Stimulated activated CD8-positive, alpha-beta memory T cell treated with anti-CD3 and anti-CD28 coated beads, Interleukin-7, amount 100 ng/mL, for 1 hour (primary cell): ENCODE results near the gene ADAMTS4.

Source experiments
- DNase-seq, 2 donors: peaks; one replicate each; pipeline ENCODE4 v3.0.0-alpha.2; 2020; ENCODE audit warnings: low read depth in 2 of 2

Gene ADAMTS4

DNA sequence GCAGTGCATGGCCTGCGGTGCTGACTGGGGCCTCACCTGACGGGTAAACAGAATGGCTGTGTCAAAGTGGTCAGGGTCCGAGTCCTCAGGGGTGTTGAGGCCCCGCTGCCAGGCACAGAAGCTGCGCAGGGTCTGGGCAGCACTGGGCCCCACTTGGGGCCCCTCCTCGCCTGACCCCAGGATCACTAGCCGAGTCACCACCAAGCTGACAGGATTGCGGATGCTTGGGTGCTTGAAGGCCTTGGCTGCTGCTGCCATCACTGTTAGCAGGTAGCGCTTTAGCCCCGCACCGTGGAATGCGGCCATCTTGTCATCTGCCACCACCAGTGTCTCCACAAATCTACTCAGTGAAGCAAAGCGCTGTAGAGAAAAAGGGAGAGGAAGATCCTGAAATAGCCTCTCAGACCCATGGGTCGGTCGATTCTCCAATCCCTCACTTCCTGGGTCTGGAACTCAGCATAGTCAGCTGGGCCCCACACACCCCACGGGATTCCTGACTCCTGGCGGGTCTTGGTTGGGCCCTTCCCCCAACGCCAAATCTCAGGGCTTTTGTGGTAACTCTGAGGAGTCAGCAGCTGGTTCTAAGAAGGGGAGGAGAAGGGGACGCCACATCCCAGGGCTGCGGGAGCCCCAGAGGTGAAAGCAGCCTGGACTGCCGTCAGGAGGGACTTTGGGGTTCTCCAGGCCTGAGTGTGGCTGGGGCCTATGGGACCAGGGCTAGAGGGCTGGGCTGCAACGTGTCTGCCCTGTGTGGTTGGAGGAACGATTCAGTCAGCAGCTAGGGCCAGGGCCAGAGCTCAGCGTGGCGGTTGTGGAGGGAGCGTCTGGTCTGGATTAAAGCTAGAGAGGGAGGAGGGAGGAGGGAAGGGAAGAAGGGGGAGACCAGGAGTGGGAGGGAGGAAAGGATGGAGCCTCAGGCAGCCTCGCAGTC is 2.1 kb downstream of the ADAMTS4 start:
- DNase-seq = no peak

DNA sequence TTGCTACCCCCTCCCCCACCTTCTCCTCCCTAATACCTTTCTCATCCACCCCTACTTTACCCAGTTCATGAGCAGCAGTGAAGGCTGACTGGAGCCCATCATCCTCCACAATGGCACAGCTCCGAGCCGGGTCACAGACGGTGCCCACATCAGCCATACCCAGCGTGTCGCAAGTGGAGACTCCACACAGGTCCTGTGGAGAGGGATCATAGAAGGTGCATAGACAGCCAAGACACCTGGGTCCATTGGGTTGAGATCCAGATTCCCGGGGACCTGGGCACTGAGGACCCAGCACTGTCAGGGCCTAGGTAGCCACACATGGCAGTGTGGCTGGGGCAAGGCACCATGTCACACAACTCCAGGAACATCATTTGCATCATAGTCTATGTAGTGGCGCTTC is 2.7 kb downstream of the ADAMTS4 start:
- DNase-seq = no peak

- no peak for DNase-seq
Measured at GRCh38 chr1:161195171-161195570, 3.7 kb downstream of the ADAMTS4 start.

DNA sequence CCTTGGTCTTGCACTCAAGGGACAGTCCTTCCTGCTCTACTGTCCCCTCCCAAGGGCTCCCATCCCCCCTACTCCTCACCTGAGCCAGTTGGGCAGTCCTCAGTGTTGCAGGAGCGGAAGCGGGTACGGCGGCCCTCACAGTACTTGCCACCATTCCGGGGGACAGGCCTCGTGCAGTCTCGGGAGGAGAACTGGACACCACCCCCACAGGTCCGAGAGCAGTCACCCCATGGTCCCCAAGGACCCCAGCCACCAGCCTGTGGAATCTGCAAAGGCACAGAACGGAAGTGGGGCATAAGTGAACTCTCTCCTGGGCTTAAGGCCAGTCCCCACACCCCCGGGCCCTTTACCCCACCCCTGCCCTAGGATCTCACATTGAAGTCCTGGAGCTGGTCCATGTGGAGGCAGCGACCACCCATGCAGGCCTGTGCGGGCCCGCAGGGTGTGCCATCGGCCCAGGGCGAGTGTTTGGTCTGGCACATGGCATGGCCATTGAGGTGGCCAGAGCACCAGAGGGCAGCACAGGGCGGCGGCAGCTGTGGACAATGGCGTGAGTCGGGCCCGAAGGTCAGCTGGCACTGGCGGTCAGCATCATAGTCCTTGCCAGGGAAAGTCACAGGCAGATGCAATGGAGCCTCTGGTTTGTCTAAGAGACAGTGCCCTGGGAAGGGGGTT is 5.2 kb downstream of the ADAMTS4 start:
- no peak for DNase-seq

DNA sequence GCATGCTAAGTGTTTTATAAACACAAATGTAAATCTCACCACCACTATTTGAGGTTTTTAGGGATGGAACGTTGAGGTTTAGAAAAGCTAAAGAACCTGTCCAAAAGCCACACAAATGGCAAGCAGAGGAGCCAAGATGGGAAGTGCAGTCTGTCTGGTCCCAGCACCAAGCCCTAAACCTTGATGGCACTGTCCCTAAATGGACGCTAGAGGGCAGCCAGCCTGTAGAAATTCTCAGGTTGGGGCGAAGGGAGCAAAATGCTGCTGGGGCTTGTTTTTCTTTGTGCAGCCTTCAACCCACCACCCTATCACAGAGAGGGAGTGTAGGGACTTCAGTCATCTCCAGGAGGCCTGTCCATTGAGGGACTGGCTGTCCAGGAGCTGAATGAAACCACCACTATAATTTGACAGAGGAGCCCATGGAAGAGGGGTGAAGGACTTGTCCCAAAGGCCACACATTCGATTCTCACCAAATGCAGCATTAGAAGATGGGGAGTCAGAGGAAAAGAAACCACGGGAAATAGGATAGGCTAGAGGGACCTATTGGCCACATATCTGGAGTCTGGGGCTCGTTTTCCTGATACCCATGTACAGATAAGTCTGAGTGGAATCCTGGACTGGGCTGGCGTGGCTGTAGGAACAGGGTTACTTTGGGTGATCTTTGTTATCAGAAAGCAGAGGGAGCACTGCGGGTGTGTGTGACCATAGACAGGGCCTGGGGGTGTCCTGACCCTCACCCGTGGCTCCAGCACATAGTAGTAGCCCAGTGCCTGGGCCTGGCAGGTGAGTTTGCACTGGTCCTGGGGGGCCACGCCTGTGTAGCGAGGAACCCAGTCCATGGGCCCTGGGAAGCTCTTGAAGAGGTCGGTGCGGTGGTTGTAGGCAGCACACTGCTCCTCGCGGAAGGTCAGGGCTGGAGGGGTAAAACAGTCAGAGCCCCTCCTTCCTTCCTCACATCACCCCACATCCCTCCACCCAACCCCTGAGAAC is 6.1 kb downstream of the ADAMTS4 start:
- DNase-seq = peak in 1 of 2 donors; percentile 41

- DNase-seq = no peak
Measured at GRCh38 chr1:161191971-161192370, 6.9 kb downstream of the ADAMTS4 start.

GRCh38 chr1:161190962-161191521 is 7.8 kb downstream of the ADAMTS4 start:
- DNase-seq = no peak

- DNase-seq = no peak
Measured at GRCh38 chr1:161189036-161189435, 9.8 kb downstream of the ADAMTS4 start.

DNA sequence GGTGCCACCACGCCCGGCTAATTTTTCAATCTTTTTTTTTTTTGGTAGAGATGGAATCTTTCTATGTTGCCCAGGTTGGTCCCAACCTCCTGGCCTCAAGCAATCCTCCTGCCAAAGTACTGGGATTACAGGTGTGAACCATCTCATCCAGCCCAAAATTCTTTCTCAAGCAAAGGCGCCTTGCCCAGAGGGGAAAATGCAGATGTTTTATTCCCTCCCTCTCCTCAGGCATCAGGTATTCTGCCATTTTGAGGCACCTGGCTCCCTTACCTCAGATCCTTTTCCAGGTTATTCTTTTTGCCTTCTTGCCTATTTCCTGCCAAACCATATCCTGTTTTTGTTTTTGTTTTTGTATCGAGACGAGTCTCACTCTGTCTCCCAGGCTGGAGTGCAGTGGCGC is 10.5 kb downstream of the ADAMTS4 start:
- DNase-seq = no peak

DNA sequence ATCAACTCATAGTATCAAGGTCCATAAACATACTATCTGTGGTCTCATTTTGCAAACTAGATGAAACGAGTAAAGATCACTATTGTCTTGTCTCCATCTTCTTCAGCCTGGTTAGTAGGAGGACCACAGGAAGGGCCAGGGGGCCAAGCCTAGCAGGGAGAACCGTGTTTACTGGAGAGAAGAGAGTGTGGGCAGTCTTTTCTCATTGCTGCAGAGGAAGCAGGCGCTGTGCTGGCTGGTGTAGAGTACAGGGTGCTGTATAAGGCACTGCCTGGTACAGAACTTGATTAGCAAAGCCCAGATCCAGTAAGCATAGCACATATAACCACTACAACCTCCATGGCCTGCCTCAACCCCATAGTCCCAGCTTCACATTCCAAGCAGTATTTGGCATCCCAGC is 11.5 kb downstream of the ADAMTS4 start:
- no peak for DNase-seq

GRCh38 chr1:161185732-161186311 is 13.0 kb downstream of the ADAMTS4 start:
- DNase-seq = no peak

- peak in 1 of 2 donors; percentile 44 for DNase-seq
Measured at GRCh38 chr1:161185282-161185682, 13.6 kb downstream of the ADAMTS4 start.

DNA sequence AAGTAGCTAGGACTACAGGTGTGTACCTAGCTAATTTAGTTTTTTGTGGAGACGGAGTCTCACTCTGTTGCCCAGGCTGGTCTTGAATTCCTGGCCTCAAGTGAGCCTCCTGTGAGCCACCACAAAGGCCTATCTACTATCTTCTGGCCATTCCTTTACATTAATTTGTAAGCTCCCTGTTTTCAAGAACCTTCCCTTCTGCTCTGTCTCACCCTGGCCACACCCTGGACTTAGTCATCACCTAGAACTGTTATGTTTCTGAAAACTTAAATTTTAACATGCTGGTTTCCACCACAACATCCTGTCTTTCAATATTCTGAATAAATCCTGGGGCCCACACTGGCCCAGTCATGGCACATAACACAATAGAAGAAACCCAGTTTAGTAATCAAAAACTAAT is 16.6 kb downstream of the ADAMTS4 start:
- DNase-seq = no peak

DNA sequence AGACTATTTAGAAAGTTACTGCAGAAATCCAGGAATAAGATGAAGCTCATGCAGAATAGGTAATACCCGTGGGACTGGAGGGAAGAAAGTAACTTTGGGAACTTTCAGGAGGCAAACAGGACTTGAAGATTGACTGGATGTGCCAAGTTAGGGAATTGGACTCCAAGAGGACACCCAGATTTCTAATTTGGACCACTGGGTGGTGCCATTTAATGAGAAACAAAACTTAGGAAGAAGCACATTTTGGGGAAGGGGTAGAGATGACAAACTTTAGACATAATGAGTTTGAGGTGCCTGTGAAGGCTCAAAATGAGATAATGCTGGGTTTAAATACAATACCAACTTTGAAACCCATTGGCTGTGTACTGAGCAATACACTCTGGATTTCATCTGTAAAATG is 18.2 kb downstream of the ADAMTS4 start:
- no peak for DNase-seq

GRCh38 chr1:161179698-161180097 is 19.2 kb downstream of the ADAMTS4 start:
- no peak for DNase-seq

DNA sequence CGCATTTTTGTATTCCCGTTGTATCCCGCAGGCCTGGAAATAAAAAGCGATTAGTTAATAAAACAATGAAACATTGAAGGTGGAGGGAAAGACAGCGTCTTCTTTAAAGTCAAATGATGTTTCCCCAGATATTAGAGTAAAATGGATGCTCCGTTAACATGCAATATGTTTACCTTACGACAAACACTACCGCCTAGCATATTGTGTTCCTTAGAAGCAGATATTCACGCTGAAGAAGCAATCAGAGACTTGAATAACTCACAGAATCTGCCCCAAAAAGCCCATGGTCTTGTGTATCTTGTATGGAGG is 21.0 kb downstream of the ADAMTS4 start:
- DNase-seq = no peak

DNA sequence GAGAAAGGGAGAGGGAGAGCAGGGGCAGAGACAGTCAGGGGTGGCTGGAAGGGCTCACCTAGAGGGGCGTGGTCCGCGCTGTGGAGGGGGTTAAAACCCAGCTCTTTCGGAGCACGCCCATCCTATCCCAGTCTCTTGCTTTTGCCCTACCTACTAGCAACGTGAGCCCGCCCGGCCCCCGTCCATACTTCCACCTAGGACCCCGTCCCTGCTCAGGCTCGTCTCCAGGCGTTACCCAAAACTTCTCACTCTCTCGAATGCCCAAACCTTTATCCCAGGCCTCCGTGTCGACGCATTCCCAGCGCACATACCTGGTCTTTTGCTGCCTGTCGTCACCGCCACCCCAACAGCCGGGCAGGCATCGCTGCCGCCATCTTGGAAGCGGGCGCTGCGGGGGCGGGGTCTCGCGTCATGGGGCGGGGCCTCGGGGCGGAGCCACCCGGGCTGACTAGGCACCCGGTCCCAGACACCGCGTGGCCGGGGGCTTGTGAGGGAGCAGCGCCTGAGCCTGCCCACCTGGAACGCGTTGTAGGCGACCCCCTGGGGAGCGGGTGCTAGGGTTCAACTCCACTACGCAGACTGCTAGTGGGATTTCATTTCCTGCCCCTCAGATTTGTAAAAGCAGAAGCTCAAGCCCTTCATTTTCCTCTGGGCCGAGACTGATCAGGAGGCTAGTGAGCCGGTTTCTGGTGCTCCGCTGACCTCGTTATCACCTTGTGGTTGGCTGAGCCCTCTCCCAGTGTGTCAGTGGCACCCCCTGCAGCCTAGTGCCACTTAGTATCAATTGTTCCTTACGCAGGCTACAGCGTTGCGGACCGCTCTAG is 21.5 kb downstream of the ADAMTS4 start, which contains the start of gene B4GALT3:
TSS of gene B4GALT3 (minus strand) at position 396 of the 824 bp plus-strand sequence. CDS start 1,447 bp downstream, outside the sequence.
- DNase-seq = peak; percentile 92 to 96

GRCh38 chr1:161176468-161177111 is 22.3 kb downstream of the ADAMTS4 start:
- no peak for DNase-seq

DNA sequence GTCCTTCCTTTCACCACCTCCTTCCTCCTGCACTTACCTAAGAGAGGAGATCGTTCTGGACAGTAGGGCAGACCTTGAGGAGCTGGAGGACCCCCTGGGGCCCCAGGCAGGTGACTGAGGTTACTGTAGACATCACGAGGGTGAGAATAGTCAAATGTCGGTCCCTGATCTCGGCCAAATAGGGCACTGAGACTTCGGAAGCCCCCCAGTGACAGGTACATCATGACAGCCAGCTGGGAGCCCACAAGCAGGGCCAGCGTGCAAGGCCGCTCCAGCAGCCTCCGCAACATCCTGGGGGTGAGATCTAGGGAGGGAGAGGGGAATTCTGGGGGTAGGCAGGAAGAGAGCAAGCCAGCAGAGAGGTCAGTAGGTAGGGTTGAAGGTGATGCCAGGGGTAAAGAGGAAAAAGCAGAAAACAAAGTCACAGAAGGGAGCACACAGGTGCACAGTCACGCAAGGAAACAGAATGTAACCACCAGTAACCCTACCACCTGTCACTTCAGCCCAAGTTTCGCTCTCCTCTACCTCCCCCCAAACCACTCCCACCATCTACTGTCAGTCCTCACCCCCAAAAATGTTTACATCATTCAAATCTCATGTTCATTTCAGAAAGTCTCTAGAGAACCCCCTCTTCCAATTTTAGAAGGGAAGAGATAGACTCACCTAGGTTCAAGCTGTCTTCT is 22.9 kb downstream of the ADAMTS4 start:
- DNase-seq = no peak
